GM20000 (cell line): ENCODE results near the gene AKAP17A.

Source experiments
- DNase-seq: peaks from one replicate; pipeline ENCODE4 v3.0.0; 2012; ENCODE audit warnings: low spot score
- TF ChIP-seq, protein P1 (sequence below): IDR thresholded peaks from 2 replicates; pipeline ENCODE4 v1.5.1; 2012; ENCODE audit warnings: mild to moderate bottlenecking, control low read depth; ENCODE audit errors: extremely low read depth, missing control alignments

The AKAP17A gene, protein sequence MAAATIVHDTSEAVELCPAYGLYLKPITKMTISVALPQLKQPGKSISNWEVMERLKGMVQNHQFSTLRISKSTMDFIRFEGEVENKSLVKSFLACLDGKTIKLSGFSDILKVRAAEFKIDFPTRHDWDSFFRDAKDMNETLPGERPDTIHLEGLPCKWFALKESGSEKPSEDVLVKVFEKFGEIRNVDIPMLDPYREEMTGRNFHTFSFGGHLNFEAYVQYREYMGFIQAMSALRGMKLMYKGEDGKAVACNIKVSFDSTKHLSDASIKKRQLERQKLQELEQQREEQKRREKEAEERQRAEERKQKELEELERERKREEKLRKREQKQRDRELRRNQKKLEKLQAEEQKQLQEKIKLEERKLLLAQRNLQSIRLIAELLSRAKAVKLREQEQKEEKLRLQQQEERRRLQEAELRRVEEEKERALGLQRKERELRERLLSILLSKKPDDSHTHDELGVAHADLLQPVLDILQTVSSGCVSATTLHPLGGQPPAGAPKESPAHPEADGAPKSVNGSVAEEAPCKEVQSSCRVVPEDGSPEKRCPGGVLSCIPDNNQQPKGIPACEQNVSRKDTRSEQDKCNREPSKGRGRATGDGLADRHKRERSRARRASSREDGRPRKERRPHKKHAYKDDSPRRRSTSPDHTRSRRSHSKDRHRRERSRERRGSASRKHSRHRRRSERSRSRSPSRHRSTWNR

DNA sequence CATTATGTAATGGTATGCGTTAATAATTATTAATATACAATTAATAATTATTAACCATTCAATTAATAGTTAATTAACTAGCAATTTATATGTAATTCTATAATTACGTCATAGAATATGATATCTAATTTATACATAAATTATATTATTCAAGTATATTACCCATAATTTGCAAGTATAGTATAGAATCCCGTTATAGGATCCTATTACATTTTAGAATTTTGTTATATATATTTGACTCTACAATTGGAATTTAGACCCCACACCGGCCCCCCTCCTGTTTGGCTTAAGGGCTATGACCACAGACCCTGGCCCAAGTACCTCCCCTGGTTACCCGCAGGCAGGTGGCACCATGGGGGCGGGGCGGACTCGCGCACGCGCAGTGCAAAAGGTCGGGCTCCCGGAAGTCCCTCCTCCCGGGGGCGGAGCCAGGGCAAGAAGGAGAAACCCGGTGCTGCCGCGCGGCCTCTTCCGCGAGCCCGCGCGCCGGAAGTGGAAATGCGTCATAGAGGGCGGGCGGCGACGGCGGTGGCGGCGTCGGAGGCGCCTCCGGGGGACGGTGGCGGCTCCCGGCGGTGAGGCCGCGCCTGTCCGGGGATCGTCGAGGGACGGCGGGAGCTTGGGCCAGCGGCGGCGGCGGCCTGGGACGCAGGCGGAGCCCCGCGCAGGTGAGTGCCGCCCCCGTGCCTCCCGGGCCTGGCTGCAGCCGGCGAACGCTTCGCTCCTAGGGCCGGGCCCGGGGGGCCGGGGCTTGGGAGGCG is at the start of gene AKAP17A:
AKAP17A (plus strand) TSS at position 503 of the 761 bp plus-strand sequence. CDS start 1,859 bp downstream, outside the sequence.
- DNase-seq: peak; percentile 99
- TF ChIP-seq, protein P1, sequence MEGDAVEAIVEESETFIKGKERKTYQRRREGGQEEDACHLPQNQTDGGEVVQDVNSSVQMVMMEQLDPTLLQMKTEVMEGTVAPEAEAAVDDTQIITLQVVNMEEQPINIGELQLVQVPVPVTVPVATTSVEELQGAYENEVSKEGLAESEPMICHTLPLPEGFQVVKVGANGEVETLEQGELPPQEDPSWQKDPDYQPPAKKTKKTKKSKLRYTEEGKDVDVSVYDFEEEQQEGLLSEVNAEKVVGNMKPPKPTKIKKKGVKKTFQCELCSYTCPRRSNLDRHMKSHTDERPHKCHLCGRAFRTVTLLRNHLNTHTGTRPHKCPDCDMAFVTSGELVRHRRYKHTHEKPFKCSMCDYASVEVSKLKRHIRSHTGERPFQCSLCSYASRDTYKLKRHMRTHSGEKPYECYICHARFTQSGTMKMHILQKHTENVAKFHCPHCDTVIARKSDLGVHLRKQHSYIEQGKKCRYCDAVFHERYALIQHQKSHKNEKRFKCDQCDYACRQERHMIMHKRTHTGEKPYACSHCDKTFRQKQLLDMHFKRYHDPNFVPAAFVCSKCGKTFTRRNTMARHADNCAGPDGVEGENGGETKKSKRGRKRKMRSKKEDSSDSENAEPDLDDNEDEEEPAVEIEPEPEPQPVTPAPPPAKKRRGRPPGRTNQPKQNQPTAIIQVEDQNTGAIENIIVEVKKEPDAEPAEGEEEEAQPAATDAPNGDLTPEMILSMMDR: peak; percentile 1

DNA sequence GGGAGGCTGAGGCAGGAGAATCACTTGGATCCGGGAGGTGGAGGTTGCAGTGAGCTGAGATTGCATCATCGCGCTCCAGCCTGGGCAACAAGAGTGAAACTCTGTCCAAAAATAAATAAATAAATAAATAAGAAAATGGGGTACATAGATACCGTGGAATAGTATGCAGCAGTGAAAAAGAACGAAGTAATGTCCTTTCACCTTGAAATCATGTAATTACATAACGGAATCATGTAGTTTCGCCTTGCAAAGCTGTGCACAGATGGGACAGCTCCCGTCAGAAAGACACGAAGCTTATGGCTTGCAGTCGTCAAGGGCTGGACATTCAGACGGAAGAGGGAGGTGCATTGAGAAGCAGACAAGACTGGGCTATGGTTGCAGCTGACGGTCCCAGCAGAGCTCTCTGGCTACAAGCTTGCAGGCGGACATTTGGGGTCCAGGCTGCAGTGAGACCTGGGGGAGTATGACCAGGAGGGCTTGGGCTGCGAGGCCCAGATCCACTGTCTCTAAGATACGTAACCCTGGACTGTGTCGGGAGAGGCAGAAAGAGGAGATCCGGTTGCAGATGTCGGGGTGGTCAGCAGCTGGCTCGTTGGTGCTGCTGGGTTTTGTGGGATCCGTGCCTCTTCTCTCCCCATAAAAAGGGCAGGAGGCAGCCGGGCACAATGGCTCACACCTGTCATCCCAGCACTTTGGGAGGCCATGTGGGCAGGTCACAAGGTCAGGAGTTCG is 48.2 kb upstream of the AKAP17A start:
- TF ChIP-seq, protein P1: no peak
- DNase-seq: no peak

DNA sequence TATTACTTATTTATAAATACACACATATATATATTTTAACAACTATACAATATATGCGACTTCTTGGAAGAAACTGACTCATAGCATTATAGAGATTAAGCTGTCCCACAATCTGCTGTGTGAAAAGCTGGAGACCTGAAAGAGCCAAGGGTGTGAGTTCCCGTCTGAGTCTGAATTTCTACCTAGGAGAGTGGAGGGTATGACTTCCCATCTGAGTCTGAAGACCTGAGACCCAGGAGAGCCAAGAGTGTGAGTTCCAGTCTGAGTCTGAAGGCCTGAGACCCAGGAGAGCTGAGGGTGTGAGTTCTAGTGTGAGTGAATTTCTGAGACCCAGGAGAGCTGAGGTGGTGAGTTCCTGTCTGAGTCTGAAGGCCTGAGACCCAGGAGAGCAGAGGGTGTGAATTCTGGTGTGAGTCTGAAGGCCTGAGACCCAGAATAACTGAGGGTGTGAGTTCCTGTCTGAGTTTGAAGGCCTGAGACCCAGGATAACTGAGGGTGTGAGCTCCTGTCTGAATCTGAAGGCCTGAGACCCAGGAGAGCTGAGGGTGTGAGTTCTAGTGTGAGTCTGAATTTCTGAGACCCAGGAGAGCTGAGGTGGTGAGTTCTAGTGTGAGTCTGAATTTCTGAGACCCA is 45.5 kb upstream of the AKAP17A start:
- TF ChIP-seq, protein P1: no peak
- no peak for DNase-seq

DNA sequence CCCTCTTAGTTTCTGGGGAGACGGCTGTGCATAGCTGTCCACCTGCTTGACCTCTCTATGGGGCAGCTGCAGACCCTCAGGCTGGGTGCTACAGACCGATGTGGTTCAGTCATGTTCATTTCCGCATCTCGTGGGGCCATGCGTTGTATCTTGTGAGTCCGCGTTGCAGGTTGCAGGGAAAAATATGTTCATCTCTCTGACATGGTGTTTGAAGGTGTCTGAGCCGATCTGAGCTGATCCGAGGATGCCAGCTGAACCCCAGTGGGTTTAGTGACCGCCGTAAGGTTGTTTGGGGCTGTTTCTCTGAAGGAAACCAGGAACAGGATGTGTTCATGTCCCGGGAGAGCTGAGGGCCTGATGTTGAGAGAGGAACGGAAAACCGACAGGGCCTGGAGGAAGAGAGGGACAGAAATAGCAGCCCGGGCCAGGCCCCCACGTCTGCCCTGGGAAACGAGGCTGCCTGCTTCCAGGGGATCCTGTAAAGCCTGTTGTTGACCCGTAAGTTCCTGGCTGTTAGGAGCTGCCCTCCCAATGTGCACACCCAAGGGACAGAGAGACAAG is 44.6 kb upstream of the AKAP17A start:
- TF ChIP-seq, protein P1: no peak
- DNase-seq: no peak

DNA sequence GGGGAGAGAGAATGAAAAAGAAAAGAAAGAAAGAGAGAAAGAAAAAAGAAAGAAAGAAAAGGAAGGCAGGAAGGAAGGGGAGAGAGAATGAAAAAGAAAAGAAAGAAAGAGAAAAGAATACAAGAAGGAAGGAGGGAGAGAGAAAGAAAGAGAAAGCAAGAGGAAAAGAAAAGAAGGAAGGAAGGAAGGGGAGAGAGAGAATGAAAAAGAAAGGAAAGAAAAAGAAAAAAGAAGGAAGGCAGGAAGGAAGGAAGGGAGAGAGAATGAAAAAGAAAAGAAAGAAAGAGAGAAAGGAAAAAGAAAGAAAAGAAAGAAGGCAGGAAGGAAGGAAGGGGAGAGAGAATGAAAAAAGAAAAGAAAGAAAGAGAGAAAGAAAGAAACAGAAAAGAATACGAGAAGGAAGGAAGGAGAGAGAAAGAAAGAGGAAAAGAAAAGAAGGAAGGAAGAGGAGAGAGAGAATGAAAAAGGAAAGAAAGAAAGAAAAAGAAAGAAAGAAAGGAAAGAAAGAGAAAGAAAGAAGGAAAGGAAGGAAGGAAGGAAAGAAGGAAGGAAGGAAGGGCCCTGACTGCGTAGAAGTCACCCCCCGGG is 39.4 kb upstream of the AKAP17A start:
- no peak for DNase-seq
- TF ChIP-seq, protein P1: no peak
